PC-9 (cell line): ENCODE measurements around the gene SPATA3.

Experiments
- CTCF ChIP-seq: fragments of 200-600 bp; sonication (generic); conservative IDR thresholded peaks from 2 replicates; pipeline ENCODE4 v1.6.1; 2017; ENCODE audit warnings: mixed run types, antibody characterized with exemption, mild to moderate bottlenecking, moderate library complexity
- EZH2 ChIP-seq: fragments of 200-600 bp; sonication (generic); IDR thresholded peaks from 2 replicates; pipeline ENCODE4 v1.8.0; 2017; ENCODE audit warnings: antibody characterized with exemption, low read depth

GRCh38 chr2:231028889-231029288 lies 33.0 kb downstream of the SPATA3 start:
- TF ChIP-seq EZH2 (no peak), CTCF (no peak)
